IMR-90 (cell line): ENCODE measurements around the gene MIOX. TPM values are rescaled to one million over a fixed set of nuclear protein-coding genes. Genes with fewer than 3 reads are reported as not detected.

ENCODE experiments used
- ATAC-seq: fragments of 200-7000 bp; cut with Tn5 transposase; 2 replicates; pipeline ENCODE4 v1.9.1; 2020; ENCODE audit warnings: low read depth, mild to moderate bottlenecking, moderate library complexity
- BruUV-seq: library from RNA; stranded (reverse); fragments of 400-500 nt; replicated peaks from 2 replicates; lab custom pipeline; 2021; lab: Mats Ljungman, UMichigan
- CTCF ChIA-PET: fragments of 300-600 bp; formaldehyde crosslinking; extraction: SDS; loops from one replicate; lab custom pipeline; 2021; ENCODE audit warnings: antibody characterized with exemption; lab: Yijun Ruan, JAX
- POLR2A ChIA-PET: fragments of 300-600 bp; sonication (Branson Sonifier 250); formaldehyde crosslinking; loops from one replicate; lab custom pipeline; 2022; ENCODE audit warnings: antibody characterized with exemption; ENCODE audit not compliant: unreplicated experiment; lab: Charles Lee
- DNase-seq: peaks from one replicate; pipeline ENCODE4 v3.0.0; 2013
- H2AFZ ChIP-seq: replicated peaks from 2 replicates; pipeline ENCODE3; 2013; ENCODE audit warnings: low read length, mild to moderate bottlenecking; ENCODE audit not compliant: poor library complexity
- H2AK5ac ChIP-seq: 2 replicates; pipeline ENCODE4 v1.6.1; 2013; ENCODE audit warnings: low read depth, low read length, inconsistent platforms
- H2AK9ac ChIP-seq: replicated peaks from 2 replicates; pipeline ENCODE3; 2013; ENCODE audit warnings: mild to moderate bottlenecking, low read depth, low read length, moderate library complexity; ENCODE audit not compliant: poor library complexity
- H2BK120ac ChIP-seq: 2 replicates; pipeline ENCODE4 v1.6.1; 2013; ENCODE audit warnings: low read depth, low read length, inconsistent platforms
- H2BK15ac ChIP-seq: 3 replicates; pipeline ENCODE4 v1.6.1; 2013; ENCODE audit warnings: low read depth, low read length, inconsistent platforms
- H2BK20ac ChIP-seq: 2 replicates; pipeline ENCODE4 v1.6.1; 2013; ENCODE audit warnings: low read depth, mild to moderate bottlenecking, inconsistent platforms, low read length, moderate library complexity
- H2BK5ac ChIP-seq: 2 replicates; pipeline ENCODE4 v1.6.1; 2013; ENCODE audit warnings: mild to moderate bottlenecking, low read depth, low read length, inconsistent platforms; ENCODE audit not compliant: poor library complexity, severe bottlenecking
- H3K14ac ChIP-seq: replicated peaks from 2 replicates; pipeline ENCODE4 v1.6.1; 2013; ENCODE audit warnings: low read depth, low read length, inconsistent platforms
- H3K18ac ChIP-seq: 2 replicates; pipeline ENCODE4 v1.6.1; 2013; ENCODE audit warnings: low read depth, low read length, control low read depth
- H3K23ac ChIP-seq: 2 replicates; pipeline ENCODE4 v1.6.1; 2013; ENCODE audit warnings: low read depth, low read length, inconsistent platforms
- H3K27ac ChIP-seq: 2 replicates; pipeline ENCODE4 v1.5.1; 2013; ENCODE audit warnings: mild to moderate bottlenecking, control low read depth, low read length; ENCODE audit not compliant: insufficient read depth
- H3K27me3 ChIP-seq: 2 replicates; pipeline ENCODE4 v1.6.1; 2013; ENCODE audit warnings: low read length; ENCODE audit not compliant: control insufficient read depth, insufficient read depth
- H3K36me3 ChIP-seq: 2 replicates; pipeline ENCODE4 v1.6.1; 2013; ENCODE audit warnings: low read length, mixed read lengths; ENCODE audit not compliant: control insufficient read depth, insufficient read depth
- H3K4ac ChIP-seq: 2 replicates; pipeline ENCODE4 v1.6.1; 2013; ENCODE audit warnings: low read depth, low read length, inconsistent platforms
- H3K4me1 ChIP-seq: 2 replicates; pipeline ENCODE4 v1.6.1; 2013; ENCODE audit warnings: low read length, mixed read lengths; ENCODE audit not compliant: control insufficient read depth, insufficient read depth
- H3K4me2 ChIP-seq: 2 replicates; pipeline ENCODE4 v1.6.1; 2013; ENCODE audit warnings: low read depth, mild to moderate bottlenecking, control low read depth, low read length, moderate library complexity
- H3K4me3 ChIP-seq: 2 replicates; pipeline ENCODE4 v1.5.1; 2013; ENCODE audit warnings: low read depth, mild to moderate bottlenecking, control low read depth, low read length, moderate library complexity; ENCODE audit not compliant: insufficient read depth
- H3K56ac ChIP-seq: 2 replicates; pipeline ENCODE4 v1.6.1; 2013; ENCODE audit warnings: low read length, inconsistent platforms; ENCODE audit not compliant: insufficient read depth; ENCODE audit errors: extremely low read depth
- H3K79me1 ChIP-seq, 2 experiments: 2 replicates each; pipeline ENCODE4 v1.6.1; 2013; ENCODE audit warnings: low read length in 2 of 2, inconsistent platforms in 1 of 2, low read depth in 1 of 2
- H3K9ac ChIP-seq: 2 replicates; pipeline ENCODE4 v1.6.1; 2013; ENCODE audit warnings: low read depth, low read length, control low read depth
- H3K9me1 ChIP-seq: 2 replicates; pipeline ENCODE4 v1.6.1; 2013; ENCODE audit warnings: low read length, inconsistent platforms; ENCODE audit not compliant: insufficient read depth
- H3K9me3 ChIP-seq: 2 replicates; pipeline ENCODE4 v1.6.1; 2013; ENCODE audit warnings: low read length; ENCODE audit not compliant: control insufficient read depth, insufficient read depth
- H4K20me1 ChIP-seq: 2 replicates; pipeline ENCODE4 v1.6.1; 2013; ENCODE audit warnings: low read length, inconsistent platforms; ENCODE audit not compliant: insufficient read depth
- H4K5ac ChIP-seq: 2 replicates; pipeline ENCODE4 v1.6.1; 2013; ENCODE audit warnings: mild to moderate bottlenecking, low read depth, low read length, control low read depth
- H4K8ac ChIP-seq, 2 experiments: 2 replicates each; pipeline ENCODE4 v1.6.1; 2013; ENCODE audit warnings: low read depth in 2 of 2, low read length in 2 of 2, control low read depth in 1 of 2, inconsistent platforms in 1 of 2
- H4K91ac ChIP-seq: 2 replicates; pipeline ENCODE4 v1.6.1; 2013; ENCODE audit warnings: low read depth, low read length, inconsistent platforms; ENCODE audit not compliant: insufficient read depth
- BHLHE40 ChIP-seq: fragments of 150-350 bp; IDR thresholded peaks from 2 replicates; pipeline ENCODE4 v1.6.1; 2016; ENCODE audit warnings: mild to moderate bottlenecking, low read depth, low read length
- CEBPB ChIP-seq: IDR thresholded peaks from 2 replicates; pipeline ENCODE4 v1.6.1; 2012; ENCODE audit warnings: low read depth, low read length, improper control_type of control experiment
- CHD1 ChIP-seq: IDR thresholded peaks from 2 replicates; pipeline ENCODE4 v1.6.1; 2012; ENCODE audit warnings: low read depth, low read length, improper control_type of control experiment
- FOS ChIP-seq: fragments of 150-350 bp; IDR thresholded peaks from 2 replicates; pipeline ENCODE4 v1.6.1; 2016; ENCODE audit warnings: low read depth, low read length
- MAFK ChIP-seq: IDR thresholded peaks from 2 replicates; pipeline ENCODE4 v1.6.1; 2012; ENCODE audit warnings: low read depth, low read length, improper control_type of control experiment
- MAZ ChIP-seq: IDR thresholded peaks from 2 replicates; pipeline ENCODE4 v1.6.1; 2012; ENCODE audit warnings: low read depth, mild to moderate bottlenecking, low read length, improper control_type of control experiment, moderate library complexity, borderline replicate concordance
- MXI1 ChIP-seq: IDR thresholded peaks from 2 replicates; pipeline ENCODE4 v1.6.1; 2012; ENCODE audit warnings: low read depth, mild to moderate bottlenecking, low read length, moderate library complexity, borderline replicate concordance
- NFE2L2 ChIP-seq: fragments of 150-350 bp; IDR thresholded peaks from 2 replicates; pipeline ENCODE4 v1.6.1; 2016; ENCODE audit warnings: low read depth, mild to moderate bottlenecking, low read length
- POLR2A ChIP-seq: IDR thresholded peaks from 2 replicates; pipeline ENCODE4 v1.6.1; 2012; ENCODE audit warnings: mild to moderate bottlenecking, low read depth, low read length
- RAD21 ChIP-seq: IDR thresholded peaks from 2 replicates; pipeline ENCODE4 v1.6.1; 2012; ENCODE audit warnings: low read length, improper control_type of control experiment
- RCOR1 ChIP-seq: IDR thresholded peaks from 2 replicates; pipeline ENCODE4 v1.6.1; 2012; ENCODE audit warnings: mild to moderate bottlenecking, low read length, improper control_type of control experiment; ENCODE audit not compliant: insufficient replicate concordance
- RFX5 ChIP-seq: IDR thresholded peaks from 2 replicates; pipeline ENCODE4 v1.8.0; 2012; ENCODE audit warnings: low read depth, mild to moderate bottlenecking, low read length, moderate library complexity
- SMC3 ChIP-seq: fragments of 150-350 bp; IDR thresholded peaks from 2 replicates; pipeline ENCODE4 v1.6.1; 2016; ENCODE audit warnings: low read depth, mild to moderate bottlenecking, antibody characterized with exemption, low read length, moderate library complexity
- WGBS, 2 experiments: methylation state at CpG; one replicate each; pipeline versions ENCODE4 v1.1.5 to v1.1.7; 2013; ENCODE audit warnings: missing lambda C conversion rate in 2 of 2; ENCODE audit not compliant: insufficient read length in 1 of 2; ENCODE audit errors: extremely low coverage in 2 of 2; 5-methylcytosine and 5-hydroxymethylcytosine counted together
- dilution Hi-C: fragments of 300-500 bp; cut with HindIII; formaldehyde crosslinking; loops from one replicate; pipeline ENCODE4 v1.14.3; 2018; ENCODE audit warnings: low sequenced_read_pairs; ENCODE audit not compliant: unreplicated experiment
- in situ Hi-C: fragments of 300-500 bp; cut with MboI; formaldehyde crosslinking; loops from 3 replicates; pipeline ENCODE4 v1.14.3; 2019; ENCODE audit warnings: low sequenced_read_pairs, inconsistent platforms, mixed read lengths
- intact Hi-C: fragments of 100-400 bp; cut with micrococcal nuclease; formaldehyde crosslinking; loops from 2 replicates; pipeline ENCODE4 v1.10.0; 2022
- polyA plus RNA-seq, 3 experiments: library from polyadenylated mRNA; depleted of rRNA; stranded (reverse); fragments of >200 nt; gene quantifications; 2 replicates each; pipeline ENCODE4 v1.2.3, GENCODE V29; 2012; ENCODE audit warnings: low replicate concordance in 1 of 3
- total RNA-seq: library from RNA; depleted of rRNA; stranded (reverse); fragments of >200 nt; gene quantifications from 2 replicates; pipeline ENCODE4 v1.2.3, GENCODE V29; 2012
- TF ChIP-seq, protein P1 (sequence below): fragments of 150-350 bp; IDR thresholded peaks from 2 replicates; pipeline ENCODE4 v1.6.1; 2017; ENCODE audit warnings: mild to moderate bottlenecking, antibody characterized with exemption, low read length, low read depth
- TF ChIP-seq, protein P2 (sequence below): conservative IDR thresholded peaks from 2 replicates; pipeline ENCODE4 v1.5.1; 2012; ENCODE audit warnings: mild to moderate bottlenecking, low read depth, low read length, improper control_type of control experiment
- TF ChIP-seq, protein P3 (sequence below): fragments of 150-350 bp; IDR thresholded peaks from 2 replicates; pipeline ENCODE4 v1.6.1; 2016; ENCODE audit warnings: low read depth, mild to moderate bottlenecking, low read length, moderate library complexity, borderline replicate concordance

MIOX gene
- total and polyA plus RNA-seq, 2 of the 4 experiments (the other 2 are of a cell fraction) = not detected

DNA sequence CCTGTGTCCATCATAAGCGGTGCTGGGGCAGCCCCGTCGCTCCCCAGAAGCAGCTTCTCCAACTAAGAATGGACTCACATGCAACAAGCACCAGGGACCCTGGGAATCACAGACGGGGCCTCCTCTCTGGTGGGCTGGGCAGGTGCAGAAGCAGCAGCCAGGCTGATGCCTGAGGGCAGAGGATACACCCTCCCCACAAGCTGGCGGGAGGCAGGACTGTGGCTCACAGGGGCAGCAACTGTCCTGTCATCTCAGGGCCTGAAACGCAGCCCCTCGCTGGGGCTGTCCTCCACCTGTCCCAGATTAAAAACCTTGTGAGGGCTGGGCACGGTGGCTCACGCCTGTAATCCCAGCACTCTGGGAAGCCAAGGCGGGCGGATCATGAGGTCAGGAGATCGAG is 8.7 kb upstream of the MIOX start:
- intact Hi-C loops = no loop called here
- Histone ChIP-seq H4K91ac (no peak overlapping the region), H3K9me3 (no peaks in the 10 kb centered on the region), H2BK15ac (no peak overlapping the region), H3K27ac (no peak overlapping the region), H3K9ac (no peak overlapping the region), H2AFZ (no peak overlapping the region), H3K18ac (no peak overlapping the region), H2BK5ac (no peak overlapping the region), H2AK9ac (no peak overlapping the region), H3K4ac (no peak overlapping the region), H3K56ac (no peak overlapping the region), H2BK120ac (no peak overlapping the region), H4K5ac (no peak overlapping the region), H3K27me3 (peaks cover 21% of the 10 kb centered on the region), H3K4me1 (peaks cover 10% of the 10 kb centered on the region), H3K9me1 (peaks cover 5% of the 10 kb centered on the region), H3K36me3 (peaks cover 2% of the 10 kb centered on the region; the same call in 1 of the 2 replicates), H4K20me1 (peaks cover 14% of the 10 kb centered on the region), H3K23ac (no peak overlapping the region), H2AK5ac (no peak overlapping the region), H3K4me3 (no peak overlapping the region), H3K79me1 (peaks cover 3 to 15% of the 10 kb centered on the region in 2 experiments; a peak in 3 of 4 replicates), H2BK20ac (no peak overlapping the region), H4K8ac (no peak overlapping the region), H3K4me2 (no peak overlapping the region), H3K14ac (no peak overlapping the region)
- in situ Hi-C loops = no loop called here
- TF ChIP-seq MXI1 (no peak), FOS (no peak), RFX5 (no peak), CHD1 (no peak), POLR2A (no peak), CEBPB (no peak), RCOR1 (no peak), BHLHE40 (no peak), MAZ (no peak), RAD21 (no peak), SMC3 (no peak), MAFK (no peak), NFE2L2 (no peak)
- TF ChIP-seq, protein P1, sequence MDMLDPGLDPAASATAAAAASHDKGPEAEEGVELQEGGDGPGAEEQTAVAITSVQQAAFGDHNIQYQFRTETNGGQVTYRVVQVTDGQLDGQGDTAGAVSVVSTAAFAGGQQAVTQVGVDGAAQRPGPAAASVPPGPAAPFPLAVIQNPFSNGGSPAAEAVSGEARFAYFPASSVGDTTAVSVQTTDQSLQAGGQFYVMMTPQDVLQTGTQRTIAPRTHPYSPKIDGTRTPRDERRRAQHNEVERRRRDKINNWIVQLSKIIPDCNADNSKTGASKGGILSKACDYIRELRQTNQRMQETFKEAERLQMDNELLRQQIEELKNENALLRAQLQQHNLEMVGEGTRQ = no peak
- TF ChIP-seq, protein P2, sequence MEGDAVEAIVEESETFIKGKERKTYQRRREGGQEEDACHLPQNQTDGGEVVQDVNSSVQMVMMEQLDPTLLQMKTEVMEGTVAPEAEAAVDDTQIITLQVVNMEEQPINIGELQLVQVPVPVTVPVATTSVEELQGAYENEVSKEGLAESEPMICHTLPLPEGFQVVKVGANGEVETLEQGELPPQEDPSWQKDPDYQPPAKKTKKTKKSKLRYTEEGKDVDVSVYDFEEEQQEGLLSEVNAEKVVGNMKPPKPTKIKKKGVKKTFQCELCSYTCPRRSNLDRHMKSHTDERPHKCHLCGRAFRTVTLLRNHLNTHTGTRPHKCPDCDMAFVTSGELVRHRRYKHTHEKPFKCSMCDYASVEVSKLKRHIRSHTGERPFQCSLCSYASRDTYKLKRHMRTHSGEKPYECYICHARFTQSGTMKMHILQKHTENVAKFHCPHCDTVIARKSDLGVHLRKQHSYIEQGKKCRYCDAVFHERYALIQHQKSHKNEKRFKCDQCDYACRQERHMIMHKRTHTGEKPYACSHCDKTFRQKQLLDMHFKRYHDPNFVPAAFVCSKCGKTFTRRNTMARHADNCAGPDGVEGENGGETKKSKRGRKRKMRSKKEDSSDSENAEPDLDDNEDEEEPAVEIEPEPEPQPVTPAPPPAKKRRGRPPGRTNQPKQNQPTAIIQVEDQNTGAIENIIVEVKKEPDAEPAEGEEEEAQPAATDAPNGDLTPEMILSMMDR = no peak
- TF ChIP-seq, protein P3, sequence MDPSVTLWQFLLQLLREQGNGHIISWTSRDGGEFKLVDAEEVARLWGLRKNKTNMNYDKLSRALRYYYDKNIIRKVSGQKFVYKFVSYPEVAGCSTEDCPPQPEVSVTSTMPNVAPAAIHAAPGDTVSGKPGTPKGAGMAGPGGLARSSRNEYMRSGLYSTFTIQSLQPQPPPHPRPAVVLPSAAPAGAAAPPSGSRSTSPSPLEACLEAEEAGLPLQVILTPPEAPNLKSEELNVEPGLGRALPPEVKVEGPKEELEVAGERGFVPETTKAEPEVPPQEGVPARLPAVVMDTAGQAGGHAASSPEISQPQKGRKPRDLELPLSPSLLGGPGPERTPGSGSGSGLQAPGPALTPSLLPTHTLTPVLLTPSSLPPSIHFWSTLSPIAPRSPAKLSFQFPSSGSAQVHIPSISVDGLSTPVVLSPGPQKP = no peak
- ATAC-seq (no peak), DNase-seq (no peak)
- ChIA-PET CTCF (no interaction called here), POLR2A (no interaction called here)
- BruUV-seq = no TSS peak
- 94% methylated on average over 6 of the region's 12 CpGs; no CpG with 5 or more reads in 1 of the 2 experiments for WGBS, 2 experiments
- dilution Hi-C loops = no loop called here
